CD4-positive, alpha-beta T cell treated with Interleukin-15 for 4 hours (primary cell): ENCODE measurements around the gene ZBTB44.
"Not testable (repeated sequence)": the region's sequence is repeated elsewhere in the genome, so short reads cannot be mapped to it uniquely, and the experiment has no call there.

Source experiments
- DNase-seq: peaks from one replicate; pipeline ENCODE4 v3.0.0-alpha.2; 2020; ENCODE audit warnings: low spot score

The ZBTB44 gene

GRCh38 chr11:130310622-130311021 is 4.1 kb downstream of the ZBTB44 start:
- DNase-seq: no peak

GRCh38 chr11:130308886-130309285 is 5.8 kb downstream of the ZBTB44 start:
- DNase-seq: no peak

- DNase-seq: no peak
These were observed 6.7 kb downstream of the ZBTB44 start for GRCh38 chr11:130308059-130308458.

GRCh38 chr11:130304651-130305050 is 10.1 kb downstream of the ZBTB44 start:
- DNase-seq: no peak

- DNase-seq: no peak
These were observed 13.7 kb downstream of the ZBTB44 start for GRCh38 chr11:130301002-130301401.

- no peak for DNase-seq
These were observed 14.2 kb downstream of the ZBTB44 start for GRCh38 chr11:130300567-130300966.

- DNase-seq: no peak
These were observed 14.7 kb downstream of the ZBTB44 start for GRCh38 chr11:130299978-130300377.

GRCh38 chr11:130295657-130296056 is 19.1 kb downstream of the ZBTB44 start:
- no peak for DNase-seq

GRCh38 chr11:130282111-130282510 is 32.6 kb downstream of the ZBTB44 start:
- DNase-seq: no peak

GRCh38 chr11:130281341-130281740 is 33.4 kb downstream of the ZBTB44 start:
- not testable (repeated sequence) for DNase-seq

- no peak for DNase-seq
These were observed 34.7 kb downstream of the ZBTB44 start for GRCh38 chr11:130279989-130280388.

- no peak for DNase-seq
These were observed 36.0 kb downstream of the ZBTB44 start for GRCh38 chr11:130278745-130279144.

- no peak for DNase-seq
These were observed 36.6 kb downstream of the ZBTB44 start for GRCh38 chr11:130278151-130278550.

- no peak for DNase-seq
These were observed 42.4 kb downstream of the ZBTB44 start for GRCh38 chr11:130272336-130272735.

GRCh38 chr11:130269326-130269943 is 45.3 kb downstream of the ZBTB44 start:
- no peak for DNase-seq

- DNase-seq: no peak
These were observed 51.4 kb downstream of the ZBTB44 start for GRCh38 chr11:130263351-130263750.

GRCh38 chr11:130262424-130262823 is 52.3 kb downstream of the ZBTB44 start:
- DNase-seq: no peak

GRCh38 chr11:130261571-130261970 is 53.1 kb downstream of the ZBTB44 start:
- no peak for DNase-seq

GRCh38 chr11:130260742-130261141 is 54.0 kb downstream of the ZBTB44 start:
- no peak for DNase-seq

- DNase-seq: no peak
These were observed 54.6 kb downstream of the ZBTB44 start for GRCh38 chr11:130260080-130260627.

- not testable (repeated sequence) for DNase-seq
These were observed 63.0 kb downstream of the ZBTB44 start for GRCh38 chr11:130251763-130252162.

GRCh38 chr11:130249929-130250328 is 64.8 kb downstream of the ZBTB44 start:
- DNase-seq: not testable (repeated sequence)

GRCh38 chr11:130249371-130249770 is 65.3 kb downstream of the ZBTB44 start:
- no peak for DNase-seq

- no peak for DNase-seq
These were observed 67.4 kb downstream of the ZBTB44 start for GRCh38 chr11:130247319-130247718.
